ENCODE data around the gene LIMCH1. TPM values are rescaled to one million over a fixed set of nuclear protein-coding genes. Genes with fewer than 3 reads are reported as not detected.

Gene LIMCH1
- total RNA-seq, 1 donor from 2014 or later = not detected

DNA sequence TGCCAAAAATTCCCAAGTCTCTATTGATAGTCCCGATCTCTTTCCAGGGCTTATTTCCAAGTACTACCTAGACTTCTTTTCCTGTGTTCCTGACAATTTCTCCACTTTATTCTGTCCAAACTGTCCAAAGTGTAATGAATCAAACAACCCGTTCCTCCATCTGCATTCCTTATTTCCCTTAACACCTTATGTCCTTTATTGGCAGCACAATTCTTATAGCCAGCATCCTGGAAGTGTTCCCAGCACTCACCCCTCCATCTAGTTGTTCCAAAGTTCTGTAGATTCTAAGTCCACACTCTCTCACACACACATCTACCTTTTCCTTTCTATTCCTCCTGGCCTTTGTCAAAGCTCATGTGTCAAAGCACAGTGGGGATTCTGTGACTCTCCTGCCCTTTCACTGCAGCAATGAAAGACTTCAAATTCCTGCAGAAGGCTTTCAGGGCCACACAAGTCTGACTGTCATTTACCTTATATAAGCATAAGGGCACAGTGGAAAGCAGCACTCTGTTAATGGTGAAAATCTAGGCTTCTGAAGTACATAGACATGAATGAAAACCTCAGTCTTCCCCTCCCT is 22.1 kb downstream of the LIMCH1 start:
- intact Hi-C loops (cut with micrococcal nuclease) = no loop called here

DNA sequence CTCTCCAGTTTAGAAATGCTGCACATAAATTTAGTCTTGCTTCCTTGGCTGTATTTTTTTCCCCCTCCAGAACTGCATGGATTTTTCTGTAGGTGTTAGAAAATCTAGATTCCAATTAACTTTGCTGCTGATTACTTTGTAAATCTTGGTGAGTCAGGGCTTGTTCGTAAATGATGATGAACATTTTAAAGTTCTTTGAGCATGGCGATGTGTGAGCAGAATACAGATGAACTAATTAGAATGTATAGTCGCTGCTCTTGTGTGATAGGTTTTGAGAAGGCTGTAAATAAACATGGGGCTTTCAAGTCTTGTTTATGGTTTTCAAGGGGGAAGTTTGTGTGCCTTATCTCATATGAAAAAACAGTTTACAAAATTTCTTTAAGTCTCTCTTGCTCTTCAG is 23.3 kb downstream of the LIMCH1 start:
- intact Hi-C loops (cut with micrococcal nuclease) = no loop called here

DNA sequence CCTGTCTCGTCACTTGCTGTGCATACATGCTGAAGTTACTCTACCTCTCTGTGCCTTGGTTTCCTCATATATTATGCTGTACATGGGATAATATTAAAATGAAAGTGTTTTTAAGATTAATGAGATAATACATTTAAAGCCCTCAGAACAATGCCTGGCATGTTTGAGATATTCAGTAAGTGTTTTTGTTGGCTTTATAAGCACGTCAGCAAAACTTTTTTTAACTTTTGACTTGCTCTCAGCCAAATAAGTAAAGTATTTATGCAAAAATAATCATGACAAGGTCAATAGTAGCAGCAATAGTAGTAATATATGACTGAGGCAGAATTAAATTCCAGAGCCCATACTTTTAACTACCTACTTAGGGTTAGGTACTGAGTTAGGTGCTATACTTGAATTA is 29.2 kb downstream of the LIMCH1 start:
- intact Hi-C loops (cut with micrococcal nuclease) = no loop called here

DNA sequence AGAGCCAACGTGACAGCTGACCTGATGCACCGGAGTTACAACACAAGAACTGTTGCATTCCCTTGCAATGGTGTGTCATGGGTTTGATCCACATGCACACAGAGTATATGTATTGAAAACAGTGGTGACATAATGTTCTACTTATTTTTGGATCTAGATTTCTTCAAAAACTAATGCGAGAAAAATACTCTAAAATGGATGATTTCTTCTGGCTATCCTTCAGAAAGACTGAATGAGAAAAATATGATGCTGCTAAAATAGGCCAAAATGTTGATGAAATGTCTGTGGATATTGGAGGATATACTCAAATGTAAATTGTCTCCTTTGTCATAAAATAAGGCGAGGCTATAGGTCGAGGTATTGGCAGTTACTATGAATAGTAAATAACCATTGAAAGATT is 30.4 kb downstream of the LIMCH1 start:
- intact Hi-C loops (cut with micrococcal nuclease) = no loop called here

GRCh38 chr4:41569961-41570360 is 32.0 kb downstream of the LIMCH1 start:
- intact Hi-C loops (cut with micrococcal nuclease) = no loop called here

DNA sequence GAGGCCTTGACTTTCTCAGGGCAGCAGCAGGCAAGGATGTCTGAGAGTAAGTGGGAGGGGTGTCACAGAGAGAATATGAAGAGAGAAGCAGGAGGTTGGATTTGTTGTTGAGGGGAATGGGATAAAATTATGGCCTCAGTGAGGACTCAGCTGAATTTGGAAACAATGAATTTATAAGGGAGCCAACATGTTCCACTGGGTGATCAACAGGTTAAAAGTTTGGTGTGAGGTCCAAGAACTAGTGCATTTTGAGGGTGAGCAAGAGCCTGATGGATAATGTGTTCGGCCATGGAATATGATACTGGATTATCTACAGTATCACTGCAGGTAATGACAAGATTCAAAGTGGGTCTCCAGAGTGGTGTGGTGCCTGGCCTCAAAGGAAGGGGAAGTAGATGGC is 33.5 kb downstream of the LIMCH1 start:
- intact Hi-C loops (cut with micrococcal nuclease) = no loop called here

DNA sequence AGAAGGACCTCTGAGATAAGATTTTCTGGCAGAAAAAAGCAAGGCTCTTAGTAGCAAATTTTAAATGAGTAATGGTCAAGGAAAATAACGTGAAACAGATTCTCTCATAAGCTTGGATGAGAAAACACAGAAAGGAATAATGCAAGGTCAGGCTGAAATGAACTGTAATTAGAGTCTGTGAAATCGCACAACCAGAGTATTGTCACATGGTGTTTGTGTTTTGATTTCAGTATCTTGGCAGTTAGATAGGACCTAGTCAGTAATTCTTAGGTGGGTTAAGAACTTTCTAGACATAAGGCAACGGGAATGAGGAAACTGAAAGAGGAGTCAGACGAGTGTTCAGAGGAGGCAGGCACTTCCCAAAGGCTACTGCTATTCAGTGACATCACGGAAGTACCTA is 34.6 kb downstream of the LIMCH1 start:
- intact Hi-C loops (cut with micrococcal nuclease) = no loop called here

DNA sequence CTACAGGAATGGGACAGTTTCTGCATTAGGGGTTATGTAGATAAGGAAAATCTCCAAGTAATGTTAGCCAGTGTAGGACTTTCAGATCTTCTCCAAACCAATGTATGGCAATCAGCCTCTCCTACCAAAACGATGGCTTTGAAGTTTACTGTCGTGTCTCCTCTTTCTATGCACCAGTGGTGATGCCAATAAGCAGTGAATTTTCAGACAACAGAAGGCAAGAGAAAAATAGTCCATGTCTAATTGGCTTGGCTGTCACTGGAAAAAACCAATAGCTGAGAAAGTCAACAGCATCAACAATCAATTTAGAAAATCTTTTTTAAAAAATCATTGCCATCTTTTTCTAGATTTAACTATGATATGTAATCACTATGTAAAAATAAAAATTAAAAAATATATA is 35.0 kb downstream of the LIMCH1 start:
- intact Hi-C loops (cut with micrococcal nuclease) = no loop called here

- intact Hi-C loops (cut with micrococcal nuclease) = no loop called here
Observed at GRCh38 chr4:41573502-41574001, 35.6 kb downstream of the LIMCH1 start.

GRCh38 chr4:41575207-41575606 is 37.2 kb downstream of the LIMCH1 start:
- intact Hi-C loops (cut with micrococcal nuclease) = no loop called here

DNA sequence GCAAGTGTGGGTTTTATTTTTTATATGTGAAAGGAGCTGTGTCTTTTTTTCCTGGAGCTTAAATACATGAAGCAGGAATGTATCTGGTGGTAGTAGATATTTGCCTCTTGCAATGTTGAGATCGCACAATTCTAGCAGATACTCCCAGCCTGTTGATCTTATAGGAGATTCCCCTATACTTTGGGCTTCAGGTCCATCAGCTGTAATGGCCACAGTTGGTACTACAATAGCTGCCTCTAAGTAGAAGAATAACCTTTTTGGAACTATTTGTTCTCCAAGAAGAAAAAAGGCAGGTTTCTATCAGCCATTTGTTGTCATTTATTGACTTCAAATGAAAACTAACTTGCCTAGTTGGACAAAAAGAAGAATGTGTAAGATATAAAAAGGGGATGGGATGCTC is 37.7 kb downstream of the LIMCH1 start:
- intact Hi-C loops (cut with micrococcal nuclease) = no loop called here

GRCh38 chr4:41579043-41579442 is 41.1 kb downstream of the LIMCH1 start:
- intact Hi-C loops (cut with micrococcal nuclease) = no loop called here

GRCh38 chr4:41579526-41579925 is 41.6 kb downstream of the LIMCH1 start:
- intact Hi-C loops (cut with micrococcal nuclease) = no loop called here

DNA sequence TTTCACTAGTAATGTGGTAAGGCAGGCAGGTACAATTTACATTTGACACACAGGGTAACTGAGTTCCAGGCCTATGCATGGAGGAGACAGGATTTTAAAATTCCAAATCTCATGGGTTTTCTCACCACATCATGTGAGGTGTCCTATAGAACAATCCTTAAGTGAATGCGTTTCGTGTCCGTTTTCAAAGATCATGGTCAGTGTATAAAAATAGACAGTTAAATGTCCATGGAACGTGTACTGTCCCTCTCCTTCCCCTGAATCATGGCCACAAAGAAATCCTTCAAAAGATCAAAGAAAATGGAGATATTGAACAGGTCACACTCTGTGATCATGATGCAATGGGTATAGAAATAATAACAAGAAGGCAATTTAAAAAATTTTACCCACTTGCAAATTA is 42.0 kb downstream of the LIMCH1 start:
- intact Hi-C loops (cut with micrococcal nuclease) = no loop called here

DNA sequence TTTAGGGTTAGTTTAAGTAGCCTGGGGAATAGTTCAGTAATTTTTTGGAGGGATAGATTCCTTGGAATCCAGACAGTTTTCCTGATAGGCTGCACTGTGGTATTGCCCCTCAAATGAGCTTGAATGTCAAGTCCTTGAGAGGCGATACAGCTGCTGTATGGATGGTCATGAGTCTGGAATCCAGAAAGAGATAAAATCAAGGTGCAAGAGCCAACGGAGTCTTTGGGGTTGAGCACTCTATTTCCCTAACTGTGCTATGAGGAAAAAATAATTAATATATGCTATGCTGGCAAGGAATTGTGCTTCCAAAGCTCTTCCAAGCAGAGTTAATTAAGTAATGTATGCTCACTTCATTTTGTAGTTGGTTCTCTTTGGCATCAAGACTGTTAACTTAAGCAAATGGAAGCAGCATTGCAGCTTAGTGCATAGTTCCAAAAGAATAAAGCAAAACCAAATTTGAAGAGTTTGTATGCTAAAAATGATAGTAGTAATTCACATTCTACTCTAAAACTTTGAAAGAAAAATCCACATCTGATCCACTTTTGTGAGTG is 48.8 kb downstream of the LIMCH1 start:
- intact Hi-C loops (cut with micrococcal nuclease) = no loop called here

- intact Hi-C loops (cut with micrococcal nuclease) = no loop called here
Observed at GRCh38 chr4:41587286-41587685, 49.3 kb downstream of the LIMCH1 start.

GRCh38 chr4:41590591-41590990 is 52.6 kb downstream of the LIMCH1 start:
- intact Hi-C loops (cut with micrococcal nuclease) = no loop called here

- intact Hi-C loops (cut with micrococcal nuclease) = no loop called here
Observed at GRCh38 chr4:41594432-41594831, 56.5 kb downstream of the LIMCH1 start.

DNA sequence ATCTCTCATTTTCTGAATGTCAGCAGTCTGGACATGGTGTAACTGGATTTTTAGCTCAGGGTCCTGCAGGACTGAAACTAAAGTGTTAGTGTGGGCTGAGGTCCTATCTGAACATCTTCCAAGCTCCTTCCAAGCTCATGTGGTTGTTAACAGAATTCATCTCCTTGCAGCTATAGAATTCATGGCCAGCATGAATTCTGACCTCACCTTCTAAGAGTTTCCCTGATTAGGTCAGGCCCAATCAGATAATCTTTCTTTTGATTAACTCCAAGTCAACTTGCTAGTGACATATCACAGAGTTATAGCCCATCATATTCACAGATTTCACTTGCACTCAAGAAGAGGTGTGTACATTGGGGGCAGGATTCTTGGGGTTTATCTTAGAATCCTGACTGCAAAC is 59.5 kb downstream of the LIMCH1 start:
- intact Hi-C loops (cut with micrococcal nuclease) = no loop called here

- intact Hi-C loops (cut with micrococcal nuclease) = no loop called here
Observed at GRCh38 chr4:41598580-41598979, 60.6 kb downstream of the LIMCH1 start.

- intact Hi-C loops (cut with micrococcal nuclease) = no loop called here
Observed at GRCh38 chr4:41599192-41599786, 61.3 kb downstream of the LIMCH1 start.

DNA sequence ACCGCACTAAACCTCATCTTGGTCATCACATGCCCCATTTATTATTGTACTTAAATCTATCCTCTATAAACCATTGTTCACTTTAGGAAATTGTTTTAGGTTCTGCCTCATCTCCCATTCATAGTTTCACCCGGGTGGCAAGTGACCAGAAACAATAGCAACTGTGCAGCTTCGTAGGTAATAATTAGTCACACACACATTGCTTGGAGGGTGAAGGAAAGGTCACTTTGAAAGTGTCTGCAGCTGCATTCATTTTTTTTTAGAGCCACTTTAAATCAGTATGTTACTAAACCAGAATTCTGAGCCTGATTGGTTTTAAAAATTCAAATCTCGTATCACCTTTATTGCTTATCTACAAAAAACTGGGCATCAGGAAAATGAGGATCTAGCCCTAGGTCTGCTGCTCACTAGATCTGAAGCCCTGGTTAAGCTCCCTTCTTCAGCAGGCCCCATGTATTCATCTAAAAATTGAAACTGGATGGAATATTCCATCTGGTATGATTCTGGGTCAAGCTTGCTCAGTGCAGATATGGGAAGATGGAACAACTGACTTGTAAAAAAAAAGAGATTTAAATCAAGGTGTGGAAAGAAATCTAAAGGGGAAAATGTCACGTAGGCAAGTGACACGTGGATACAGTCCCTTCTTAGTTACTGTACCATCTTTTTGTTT is 62.4 kb downstream of the LIMCH1 start:
- intact Hi-C loops (cut with micrococcal nuclease) = no loop called here

GRCh38 chr4:41601025-41601424 is 63.1 kb downstream of the LIMCH1 start:
- intact Hi-C loops (cut with micrococcal nuclease) = no loop called here

Data from T-helper 2 cell treated with Interferon-gamma antibody and Interleukin-4, amounts not matched to agents 100 ng/mL and 5 ng/mL, for 36 hours (primary cell).